GM21737 (cell line): ENCODE results near the gene GTSF1L.

Experiments
- ATAC-seq: cut with Tn5 transposase; IDR thresholded peaks from one replicate; pipeline ENCODE4 v1.9.1; 2021; ENCODE audit warnings: mild to moderate bottlenecking, moderate library complexity; ENCODE audit not compliant: unreplicated experiment

Gene GTSF1L

DNA sequence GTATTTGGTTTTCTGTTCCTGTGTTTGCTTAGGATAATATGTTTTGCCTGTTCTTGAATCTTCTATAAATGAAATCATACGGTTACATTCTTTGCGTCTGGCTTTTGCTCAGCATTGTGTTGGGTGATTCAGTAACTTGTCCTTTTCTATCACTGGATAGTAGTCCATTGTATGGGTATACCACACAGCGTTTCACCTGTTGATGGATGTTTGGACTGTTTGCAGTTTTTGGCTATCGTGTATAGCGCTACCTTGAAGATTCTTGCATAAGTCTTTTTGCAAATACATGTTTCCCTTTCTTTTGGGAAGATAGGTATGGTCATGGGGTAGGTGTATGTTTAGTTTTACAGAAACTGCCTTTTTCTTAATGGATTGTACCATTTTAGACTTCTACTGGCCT lies 50.4 kb downstream of the GTSF1L start:
- ATAC-seq, result no peak
